Smooth muscle cell (in vitro differentiated cells): ENCODE results near the gene ANKRD33B. TPM values are rescaled to one million over a fixed set of nuclear protein-coding genes. Genes with fewer than 3 reads are reported as not detected.

Experiments
- DNase-seq: peaks from one replicate; lab custom pipeline; 2025; ENCODE audit not compliant: unreplicated experiment; lab: John Stamatoyannopoulos, UW
- H2AFZ ChIP-seq: fragments of 200-600 bp; sonication (generic); 2 replicates; pipeline ENCODE4 v1.6.0; 2016; ENCODE audit warnings: antibody characterized with exemption, low read depth, mild to moderate bottlenecking
- H3F3A ChIP-seq: fragments of 200-600 bp; sonication (generic); 2 replicates; pipeline ENCODE4 v1.6.0; 2017; ENCODE audit warnings: antibody characterized with exemption, low read depth
- H3K27ac ChIP-seq: fragments of 200-600 bp; sonication (generic); 2 replicates; pipeline ENCODE4 v1.5.1; 2016; ENCODE audit warnings: low read depth, mild to moderate bottlenecking
- H3K27me3 ChIP-seq: fragments of 200-600 bp; sonication (generic); 2 replicates; pipeline ENCODE4 v1.6.1; 2016; ENCODE audit warnings: low read depth, mild to moderate bottlenecking
- H3K36me3 ChIP-seq: fragments of 200-600 bp; sonication (generic); 2 replicates; pipeline ENCODE4 v1.5.1; 2016; ENCODE audit warnings: low read depth
- H3K4me1 ChIP-seq: fragments of 200-600 bp; sonication (generic); 2 replicates; pipeline ENCODE4 v1.5.1; 2016; ENCODE audit warnings: low read depth
- H3K4me2 ChIP-seq: fragments of 200-600 bp; sonication (generic); 2 replicates; pipeline ENCODE4 v1.6.0; 2016; ENCODE audit warnings: mild to moderate bottlenecking
- H3K4me3 ChIP-seq: fragments of 200-600 bp; sonication (generic); 2 replicates; pipeline ENCODE4 v1.5.1; 2016; ENCODE audit warnings: mild to moderate bottlenecking
- H3K79me2 ChIP-seq: fragments of 200-600 bp; sonication (generic); 2 replicates; pipeline ENCODE4 v1.6.0; 2016; ENCODE audit warnings: low read depth, mild to moderate bottlenecking
- H3K9ac ChIP-seq: fragments of 200-600 bp; sonication (generic); 2 replicates; pipeline ENCODE4 v1.6.0; 2016; ENCODE audit warnings: low read depth
- H3K9me3 ChIP-seq: fragments of 200-600 bp; sonication (generic); replicated peaks from 2 replicates; pipeline ENCODE4 v1.5.1; 2016; ENCODE audit warnings: low read depth
- H4K20me1 ChIP-seq: fragments of 200-600 bp; sonication (generic); 2 replicates; pipeline ENCODE4 v1.6.0; 2016; ENCODE audit warnings: low read depth
- CTCF ChIP-seq: fragments of 200-600 bp; sonication (generic); IDR thresholded peaks from 2 replicates; pipeline ENCODE4 v1.5.1; 2017; ENCODE audit warnings: borderline replicate concordance, mild to moderate bottlenecking, antibody characterized with exemption; ENCODE audit not compliant: insufficient read depth, poor library complexity, severe bottlenecking
- WGBS: methylation state at CpG from one replicate; pipeline ENCODE4 v1.1.7; 2016; ENCODE audit warnings: low lambda C conversion rate; 5-methylcytosine and 5-hydroxymethylcytosine counted together
- polyA plus RNA-seq: library from polyadenylated mRNA; unstranded; fragments of >200 nt; fragmentation: Nextera tagmentation; extraction: Ambion mirVana; gene quantifications from 2 replicates; pipeline ENCODE4 v1.2.1, GENCODE V29; 2016
- total RNA-seq: library from RNA; depleted of rRNA; stranded (reverse); fragments of >200 nt; gene quantifications from 2 replicates; pipeline ENCODE4 v1.2.3, GENCODE V29; 2014

Gene ANKRD33B
- total and polyA plus RNA-seq, 2 experiments from 2014 or later: 1.2 to 2.2 TPM

GRCh38 chr5:10536511-10536910 lies 27.4 kb upstream of the ANKRD33B start:
- H3K27me3 ChIP-seq: no peaks in the 10 kb centered on the region
- no peak overlapping the region for H3K4me2 ChIP-seq
- no peaks in the 10 kb centered on the region for H3K9me3 ChIP-seq
- no peaks in the 10 kb centered on the region for H3K79me2 ChIP-seq
- no peak overlapping the region for H3K4me3 ChIP-seq
- no peak for TF ChIP-seq CTCF
- H3K27ac ChIP-seq: no peak overlapping the region
- no peaks in the 10 kb centered on the region for H3F3A ChIP-seq
- no peak overlapping the region for H3K9ac ChIP-seq
- WGBS: 69% methylated on average over 3 of the region's 3 CpGs
- peaks cover 15% of the 10 kb centered on the region for H3K4me1 ChIP-seq
- no peaks in the 10 kb centered on the region for H4K20me1 ChIP-seq
- DNase-seq: no peak
- H3K36me3 ChIP-seq: no peaks in the 10 kb centered on the region
- H2AFZ ChIP-seq: no peak overlapping the region

DNA sequence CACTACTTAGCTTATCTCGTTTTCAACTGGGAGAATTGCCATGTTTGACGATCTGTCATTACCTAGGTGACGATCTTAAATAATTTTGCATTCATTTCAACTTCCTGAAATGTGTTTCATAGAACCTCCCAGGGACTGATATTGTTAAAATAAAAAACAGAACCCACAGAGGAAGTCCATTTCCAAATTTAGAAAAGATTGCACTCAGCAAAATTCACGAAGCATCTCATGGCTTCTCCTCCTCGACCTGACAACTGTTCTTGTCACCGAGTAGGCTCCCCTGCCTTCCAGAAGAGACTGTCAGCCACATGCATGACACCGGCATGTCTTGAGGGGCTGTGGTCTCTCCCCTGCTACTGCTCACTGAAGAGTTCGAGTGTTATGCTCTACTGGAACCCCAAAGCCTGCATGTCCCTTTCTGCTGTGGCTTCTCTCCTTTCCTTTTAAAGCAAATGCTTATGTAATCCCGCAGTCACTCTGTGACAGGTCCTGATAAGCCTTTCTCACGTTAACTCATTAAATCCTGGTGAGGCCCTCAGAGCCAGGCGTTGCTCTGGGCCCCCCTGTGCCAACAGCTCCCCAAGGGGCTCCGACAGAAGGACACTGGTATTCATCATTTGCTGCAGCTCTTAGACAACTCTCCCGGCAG lies 26.8 kb upstream of the ANKRD33B start:
- peak overlapping the region; percentile 39 for H3K4me2 ChIP-seq
- H3K9me3 ChIP-seq: no peaks in the 10 kb centered on the region
- no peak for DNase-seq
- H3K9ac ChIP-seq: no peak overlapping the region
- no peak overlapping the region for H2AFZ ChIP-seq
- no peaks in the 10 kb centered on the region for H4K20me1 ChIP-seq
- peaks cover 15% of the 10 kb centered on the region for H3K4me1 ChIP-seq
- H3K4me3 ChIP-seq: no peak overlapping the region
- no peaks in the 10 kb centered on the region for H3K36me3 ChIP-seq
- no peak overlapping the region for H3K27ac ChIP-seq
- no peaks in the 10 kb centered on the region for H3F3A ChIP-seq
- H3K27me3 ChIP-seq: no peaks in the 10 kb centered on the region
- no peak for TF ChIP-seq CTCF
- no peaks in the 10 kb centered on the region for H3K79me2 ChIP-seq
- WGBS: 42% methylated on average over 13 of the region's 13 CpGs

- H3K4me1 ChIP-seq: peaks cover 15% of the 10 kb centered on the region
Measured at GRCh38 chr5:10537624-10538023, 26.2 kb upstream of the ANKRD33B start.

More at GRCh38 chr5:10537624-10538023, 26.2 kb upstream of the ANKRD33B start:
- no peak for DNase-seq
- WGBS: 80% methylated on average over 4 of the region's 4 CpGs
- Histone ChIP-seq H3K4me2 (no peak overlapping the region), H3K27me3 (no peaks in the 10 kb centered on the region), H3K27ac (no peak overlapping the region), H2AFZ (no peak overlapping the region), H3K79me2 (no peaks in the 10 kb centered on the region), H4K20me1 (no peaks in the 10 kb centered on the region), H3K9ac (no peak overlapping the region), H3K4me3 (no peak overlapping the region), H3K36me3 (no peaks in the 10 kb centered on the region), H3F3A (no peaks in the 10 kb centered on the region), H3K9me3 (no peaks in the 10 kb centered on the region)
- TF ChIP-seq CTCF: no peak
